ENCODE results near the gene TADA2B. TPM values are rescaled to one million over a fixed set of nuclear protein-coding genes. Genes with fewer than 3 reads are reported as not detected.

TADA2B gene, protein sequence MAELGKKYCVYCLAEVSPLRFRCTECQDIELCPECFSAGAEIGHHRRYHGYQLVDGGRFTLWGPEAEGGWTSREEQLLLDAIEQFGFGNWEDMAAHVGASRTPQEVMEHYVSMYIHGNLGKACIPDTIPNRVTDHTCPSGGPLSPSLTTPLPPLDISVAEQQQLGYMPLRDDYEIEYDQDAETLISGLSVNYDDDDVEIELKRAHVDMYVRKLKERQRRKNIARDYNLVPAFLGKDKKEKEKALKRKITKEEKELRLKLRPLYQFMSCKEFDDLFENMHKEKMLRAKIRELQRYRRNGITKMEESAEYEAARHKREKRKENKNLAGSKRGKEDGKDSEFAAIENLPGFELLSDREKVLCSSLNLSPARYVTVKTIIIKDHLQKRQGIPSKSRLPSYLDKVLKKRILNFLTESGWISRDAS
- total RNA-seq (10 to 100 TPM; 26.8 to 49.0 (median 41.5) TPM), polyA plus RNA-seq (1 to 10 TPM; 4.0 to 5.3 TPM), total RNA-seq (60.2 reads per million, percentile 75 among the genes with 10 or more reads in this experiment)

DNA sequence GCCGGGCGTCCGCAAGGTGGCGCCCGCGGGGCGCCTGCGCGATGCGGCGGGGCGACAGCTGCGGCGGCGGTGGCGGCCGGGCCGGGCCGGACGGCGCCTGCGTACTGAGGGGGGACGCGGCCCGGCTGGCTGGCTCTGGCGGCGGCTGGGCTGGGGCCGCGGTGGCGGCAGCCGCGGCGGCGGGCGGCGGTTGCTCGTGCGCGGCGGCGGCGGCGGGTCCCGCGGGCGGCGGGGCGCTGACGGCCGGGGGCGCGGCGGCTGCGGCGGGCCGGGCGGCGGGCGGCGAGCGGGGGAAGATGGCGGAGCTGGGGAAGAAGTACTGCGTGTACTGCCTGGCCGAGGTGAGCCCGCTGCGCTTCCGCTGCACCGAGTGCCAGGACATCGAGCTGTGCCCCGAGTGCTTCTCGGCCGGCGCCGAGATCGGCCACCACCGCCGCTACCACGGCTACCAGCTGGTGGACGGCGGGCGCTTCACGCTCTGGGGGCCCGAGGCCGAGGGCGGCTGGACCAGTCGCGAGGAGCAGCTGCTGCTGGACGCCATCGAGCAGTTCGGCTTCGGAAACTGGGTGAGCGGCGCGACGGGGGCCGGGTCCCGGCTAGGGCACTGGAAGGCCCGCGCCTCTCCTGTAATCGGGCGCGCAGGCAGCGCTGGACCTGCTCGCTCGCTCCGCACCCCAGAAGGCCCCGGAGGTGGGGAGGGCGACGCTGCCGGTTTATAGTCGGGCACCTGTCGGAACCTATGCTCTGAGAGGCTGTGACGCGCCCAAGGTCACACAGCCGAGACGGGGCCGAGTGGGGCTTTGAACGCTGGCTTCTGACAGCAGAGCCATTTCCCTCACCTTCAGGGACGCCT is at the start of gene TADA2B:
Gene TADA2B (plus strand): TSS at position 89 of the 853 bp plus-strand sequence. CDS start 208 bp downstream, at position 297.
- Mint-ChIP-seq H3K36me3 (peaks cover 0 to 12% (median 4%) of the 10 kb centered on the region in 5 donors), H3K9me3 (peaks cover 0 to 4% (median 0%) of the 10 kb centered on the region in 11 donors), H3K4me1 (peaks cover 38 to 57% (median 50%) of the 10 kb centered on the region in 7 donors), H3K27me3 (peaks cover 0 to 15% (median 0%) of the 10 kb centered on the region in 5 donors), H3K4me3 (peak within 1 kb of the TSS; percentile 90 to 95 (median 92)), H3K27ac (peak within 1 kb of the TSS; percentile 80 to 92 (median 89))
- H3K9me3 ChIP-seq (ENCODE audit: control insufficient read depth in 2 of 3, low read length in 3 of 3): no peaks in the 10 kb centered on the region
- ChIA-PET POLR2A (interaction anchor here (0.6 to 8.2 kb wide), 18 partner anchors 9 to 403 kb away, joined by 3 to 173 read pairs (median 4); partner anchors contain the start of genes BLOC1S4, GRPEL1, KIAA0232 and MRFAP1), CTCF (interaction anchor here (0.8 to 6.9 kb wide), 7 partner anchors 9 to 135 kb away, joined by 3 to 73 read pairs (median 3); partner anchors contain the start of gene GRPEL1)
- no peaks in the 10 kb centered on the region for H3K27me3 ChIP-seq (ENCODE audit: control insufficient read depth in 2 of 2, insufficient read depth in 2 of 2, low read length in 2 of 2)
- peak within 1 kb of the TSS; percentile 84 for H3K4me3 ChIP-seq (ENCODE audit: low read length)
- DNase-seq (peak; percentile 48 to 65 (median 59)), ATAC-seq (peak; percentile 65)
- intact Hi-C loops (cut with micrococcal nuclease): loop anchor here (1.0 kb wide), 10 partner anchors 25 to 403 kb away; partner anchors contain the start of genes GRPEL1 (in 2 of the 2), TBC1D14 (in 2 of the 2), BLOC1S4 (in 1 of the 2) and MRFAP1 (in 1 of the 2)
- peaks cover 33 to 42% of the 10 kb centered on the region in 2 donors for H3K4me1 ChIP-seq (ENCODE audit: control insufficient read depth in 2 of 2, insufficient read depth in 2 of 2, low read length in 2 of 2)
- peaks cover 0 to 26% (median 0%) of the 10 kb centered on the region in 3 experiments for H3K36me3 ChIP-seq (ENCODE audit: control insufficient read depth in 2 of 3, insufficient read depth in 3 of 3, low read length in 3 of 3)
- H3K27ac ChIP-seq (ENCODE audit: low read depth, low read length): peak within 1 kb of the TSS; percentile 85

DNA sequence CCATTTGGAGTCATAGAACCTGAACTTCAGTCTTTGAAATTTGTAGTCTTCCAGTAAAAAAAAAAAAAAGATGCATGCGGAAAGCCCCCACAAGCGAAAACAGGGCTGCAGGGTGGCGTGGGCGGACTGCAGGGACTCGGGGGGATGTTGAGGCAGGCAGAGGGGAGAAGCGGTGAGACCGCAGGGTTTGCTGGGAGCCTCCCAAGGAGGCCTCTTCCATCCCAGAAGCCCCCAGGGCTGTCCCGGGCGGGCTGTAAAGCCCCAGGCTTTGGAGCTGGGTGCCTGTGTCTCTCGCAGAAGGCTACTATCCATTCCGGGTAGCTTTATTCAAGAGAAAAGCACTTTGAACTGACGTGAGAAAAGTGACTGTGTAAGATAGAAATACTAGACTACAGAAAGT is 46.7 kb upstream of the TADA2B start:
- Histone ChIP-seq H3K27ac (ENCODE audit: low read depth, low read length) (no peak overlapping the region), H3K4me3 (ENCODE audit: low read length) (no peak overlapping the region), H3K36me3 (ENCODE audit: control insufficient read depth in 2 of 3, insufficient read depth in 3 of 3, low read length in 3 of 3) (peaks cover 13 to 69% (median 14%) of the 10 kb centered on the region in 3 experiments), H3K27me3 (ENCODE audit: control insufficient read depth in 2 of 2, insufficient read depth in 2 of 2, low read length in 2 of 2) (no peaks in the 10 kb centered on the region), H3K4me1 (ENCODE audit: control insufficient read depth in 2 of 2, insufficient read depth in 2 of 2, low read length in 2 of 2) (peaks cover 0 to 4% of the 10 kb centered on the region in 2 donors), H3K9me3 (ENCODE audit: control insufficient read depth in 2 of 3, low read length in 3 of 3) (no peaks in the 10 kb centered on the region)
- ATAC-seq (no peak), DNase-seq (no peak)
- H3K27me3 Mint-ChIP-seq: no peaks in the 10 kb centered on the region
- H3K4me1 Mint-ChIP-seq: peaks cover 7 to 61% (median 22%) of the 10 kb centered on the region in 7 donors
- ChIA-PET POLR2A (interaction anchor here (0.8 kb wide), 1 partner anchor 71 kb away, joined by 3 read pairs; no protein-coding TSS in a partner anchor), CTCF (no interaction called here)
- no peaks in the 10 kb centered on the region for H3K9me3 Mint-ChIP-seq
- peaks cover 12 to 40% (median 26%) of the 10 kb centered on the region in 5 donors for H3K36me3 Mint-ChIP-seq
- intact Hi-C loops (cut with micrococcal nuclease): no loop called here
- H3K4me3 Mint-ChIP-seq: no peak overlapping the region
- no peak overlapping the region for H3K27ac Mint-ChIP-seq

DNA sequence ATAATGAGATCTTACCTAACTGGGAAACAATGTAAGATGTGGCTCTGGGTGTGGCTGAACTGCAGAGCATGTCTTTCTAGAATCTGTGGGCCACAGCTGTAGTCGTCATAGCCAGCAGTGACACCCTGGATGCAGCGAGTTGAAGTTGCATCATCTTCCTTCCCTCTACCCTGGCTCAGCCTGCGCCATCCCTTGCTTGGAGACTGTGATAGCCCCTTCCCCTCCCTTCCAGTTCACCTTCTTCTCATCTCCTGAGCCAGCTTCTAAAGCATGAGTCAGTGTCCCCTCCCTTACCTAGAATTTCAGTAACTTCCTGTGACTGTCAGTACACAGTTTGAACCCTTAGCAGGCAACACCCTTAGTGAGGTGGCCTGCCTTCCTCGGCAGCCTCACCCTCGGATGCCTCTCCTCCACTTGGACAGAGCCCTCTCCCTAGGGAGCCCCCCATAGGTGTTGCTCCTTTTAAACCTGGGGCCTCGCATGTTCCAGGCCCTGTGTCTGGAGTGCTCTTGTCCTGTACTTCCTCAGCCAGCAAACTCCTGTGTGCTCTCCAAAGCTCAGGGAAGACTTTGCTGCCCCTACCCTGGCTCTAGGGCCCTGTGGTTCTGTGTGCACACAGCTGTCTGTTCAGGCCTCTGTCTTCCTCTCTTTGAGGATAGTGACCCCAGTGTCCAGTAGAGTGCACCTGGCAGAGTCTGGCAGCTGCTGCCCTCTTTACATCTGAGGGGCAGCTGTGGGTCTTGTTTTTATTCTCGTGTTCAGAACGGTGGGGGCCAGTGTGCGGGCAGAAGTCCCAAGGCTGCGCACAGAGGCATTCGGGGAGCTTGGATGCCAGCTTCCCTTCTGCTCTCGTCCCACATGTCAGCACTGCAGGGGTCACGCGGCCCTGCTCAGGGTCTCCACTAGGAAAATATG is 43.7 kb upstream of the TADA2B start:
- Mint-ChIP-seq H3K36me3 (peaks cover 12 to 54% (median 34%) of the 10 kb centered on the region in 5 donors), H3K27me3 (no peaks in the 10 kb centered on the region), H3K4me1 (peaks cover 0 to 41% (median 10%) of the 10 kb centered on the region in 7 donors), H3K9me3 (no peaks in the 10 kb centered on the region), H3K4me3 (peak overlapping the region in 4 of 10 donors; percentile 4 to 69 (median 17)), H3K27ac (peak overlapping the region in 7 of 9 donors; percentile 44 to 90 (median 61))
- H3K4me3 ChIP-seq (ENCODE audit: low read length): no peak overlapping the region
- H3K36me3 ChIP-seq (ENCODE audit: control insufficient read depth in 2 of 3, insufficient read depth in 3 of 3, low read length in 3 of 3): peaks cover 10 to 87% (median 14%) of the 10 kb centered on the region in 3 experiments
- CTCF ChIA-PET: interaction anchor here (1.3 kb wide), 1 partner anchor 70 kb away, joined by 3 read pairs; no protein-coding TSS in a partner anchor
- H3K9me3 ChIP-seq (ENCODE audit: control insufficient read depth in 2 of 3, low read length in 3 of 3): no peaks in the 10 kb centered on the region
- H3K27me3 ChIP-seq (ENCODE audit: control insufficient read depth in 2 of 2, insufficient read depth in 2 of 2, low read length in 2 of 2): no peaks in the 10 kb centered on the region
- peak in 4 of 9 donors; percentile 8 to 47 (median 14) for DNase-seq
- ATAC-seq: peak; percentile 87
- peak overlapping the region; percentile 44 for H3K27ac ChIP-seq (ENCODE audit: low read depth, low read length)
- intact Hi-C loops (cut with micrococcal nuclease): loop anchor here in 1 of 2 donors (1.0 kb wide), 1 partner anchor 12 kb away; no protein-coding TSS in a partner anchor
- POLR2A ChIA-PET: interaction anchor here (0.6 to 1.4 kb wide), 4 partner anchors 42 to 273 kb away, joined by 3 to 4 read pairs (median 4); partner anchors contain the start of gene TADA2B
- H3K4me1 ChIP-seq (ENCODE audit: control insufficient read depth in 2 of 2, insufficient read depth in 2 of 2, low read length in 2 of 2): no peaks in the 10 kb centered on the region

DNA sequence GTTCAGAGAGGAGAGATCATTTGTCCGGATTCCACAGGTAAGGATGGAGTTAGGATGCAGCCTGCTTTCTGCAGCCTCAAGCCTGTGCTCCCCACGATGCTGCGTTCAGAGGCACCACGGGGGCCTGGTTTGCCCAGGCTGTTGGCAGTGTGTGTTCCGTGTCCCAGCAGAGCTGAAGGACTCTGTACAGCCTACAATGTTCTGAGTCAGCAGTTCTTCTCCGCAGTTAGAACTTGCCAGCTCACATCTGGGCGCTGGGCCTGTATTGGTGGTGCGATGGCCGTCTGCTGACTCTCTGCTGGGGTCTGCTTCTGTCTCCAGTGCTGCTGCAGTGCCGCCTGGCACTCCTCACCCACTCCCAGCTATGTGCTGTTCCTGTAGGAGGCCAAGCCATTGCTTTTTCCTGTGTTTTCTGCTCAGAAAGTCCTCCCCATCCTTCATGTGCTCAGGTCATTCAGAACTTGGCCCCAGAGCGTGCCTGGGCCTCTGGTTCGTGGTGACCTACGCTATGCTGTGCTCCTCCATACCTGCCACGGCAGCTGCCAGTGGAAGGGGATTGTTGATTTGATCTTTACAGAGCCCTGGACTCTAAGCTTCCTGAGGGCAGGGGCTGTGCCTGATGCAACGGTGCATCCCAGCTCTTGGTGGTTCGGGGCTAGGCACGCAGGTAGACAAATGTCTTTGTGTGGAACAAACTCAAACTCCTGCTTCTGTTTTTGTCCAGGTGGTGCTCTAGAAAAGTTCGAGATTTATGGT is 42.6 kb upstream of the TADA2B start:
- Mint-ChIP-seq H3K4me1 (peaks cover 0 to 43% (median 10%) of the 10 kb centered on the region in 7 donors), H3K9me3 (no peaks in the 10 kb centered on the region), H3K27ac (peak overlapping the region in 3 of 9 donors; percentile 12 to 90 (median 22)), H3K4me3 (no peak overlapping the region), H3K36me3 (peaks cover 12 to 58% (median 37%) of the 10 kb centered on the region in 5 donors), H3K27me3 (no peaks in the 10 kb centered on the region)
- H3K4me1 ChIP-seq (ENCODE audit: control insufficient read depth in 2 of 2, insufficient read depth in 2 of 2, low read length in 2 of 2): no peaks in the 10 kb centered on the region
- H3K9me3 ChIP-seq (ENCODE audit: control insufficient read depth in 2 of 3, low read length in 3 of 3): no peaks in the 10 kb centered on the region
- no peak overlapping the region for H3K4me3 ChIP-seq (ENCODE audit: low read length)
- intact Hi-C loops (cut with micrococcal nuclease): no loop called here
- no peak overlapping the region for H3K27ac ChIP-seq (ENCODE audit: low read depth, low read length)
- POLR2A ChIA-PET: no interaction called here
- H3K27me3 ChIP-seq (ENCODE audit: control insufficient read depth in 2 of 2, insufficient read depth in 2 of 2, low read length in 2 of 2): no peaks in the 10 kb centered on the region
- DNase-seq: no peak
- peaks cover 9 to 91% (median 10%) of the 10 kb centered on the region in 3 experiments for H3K36me3 ChIP-seq (ENCODE audit: control insufficient read depth in 2 of 3, insufficient read depth in 3 of 3, low read length in 3 of 3)
- CTCF ChIA-PET: interaction anchor here (0.7 to 1.2 kb wide), 2 partner anchors 82 to 127 kb away, joined by 3 read pairs; no protein-coding TSS in a partner anchor
- ATAC-seq: no peak

DNA sequence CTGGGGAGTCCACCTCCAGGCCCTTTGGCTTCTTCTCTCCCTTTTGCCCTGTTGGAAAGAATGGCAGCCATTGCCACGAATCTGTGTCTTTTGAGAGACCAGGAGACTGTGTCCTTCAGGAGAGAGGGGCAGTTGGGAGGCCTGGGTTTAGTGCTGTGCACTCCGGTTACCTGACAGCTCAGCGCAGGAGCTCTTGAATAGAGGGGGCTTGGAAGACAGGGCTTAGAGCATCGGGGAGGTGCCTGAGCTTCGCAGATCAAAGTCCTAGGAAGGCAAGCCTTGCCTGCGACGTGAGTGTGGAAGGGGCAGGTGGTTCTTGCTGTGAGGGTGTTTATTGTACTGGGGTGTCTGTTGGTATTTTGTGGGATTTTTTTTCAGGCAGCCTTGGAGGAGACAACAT is 41.9 kb upstream of the TADA2B start:
- Mint-ChIP-seq H3K27ac (peak overlapping the region in 1 of 9 donors; percentile 87), H3K4me3 (no peak overlapping the region), H3K9me3 (no peaks in the 10 kb centered on the region), H3K27me3 (no peaks in the 10 kb centered on the region), H3K4me1 (peaks cover 0 to 43% (median 10%) of the 10 kb centered on the region in 7 donors), H3K36me3 (peaks cover 12 to 58% (median 37%) of the 10 kb centered on the region in 5 donors)
- CTCF ChIA-PET: interaction anchor here (0.7 to 1.2 kb wide), 2 partner anchors 82 to 128 kb away, joined by 3 read pairs; no protein-coding TSS in a partner anchor
- H3K27me3 ChIP-seq (ENCODE audit: control insufficient read depth in 2 of 2, insufficient read depth in 2 of 2, low read length in 2 of 2): no peaks in the 10 kb centered on the region
- H3K4me3 ChIP-seq (ENCODE audit: low read length): no peak overlapping the region
- ATAC-seq: no peak
- no peak overlapping the region for H3K27ac ChIP-seq (ENCODE audit: low read depth, low read length)
- no peaks in the 10 kb centered on the region for H3K4me1 ChIP-seq (ENCODE audit: control insufficient read depth in 2 of 2, insufficient read depth in 2 of 2, low read length in 2 of 2)
- no peaks in the 10 kb centered on the region for H3K9me3 ChIP-seq (ENCODE audit: control insufficient read depth in 2 of 3, low read length in 3 of 3)
- no peak for DNase-seq
- intact Hi-C loops (cut with micrococcal nuclease): no loop called here
- POLR2A ChIA-PET: no interaction called here
- H3K36me3 ChIP-seq (ENCODE audit: control insufficient read depth in 2 of 3, insufficient read depth in 3 of 3, low read length in 3 of 3): peaks cover 9 to 90% (median 10%) of the 10 kb centered on the region in 3 experiments

All from naive thymus-derived CD4-positive, alpha-beta T cell (primary cell).